GM12892 (cell line): ENCODE data around the gene ZNRF2.

Experiments used
- POLR2AphosphoS5 ChIP-seq: IDR thresholded peaks from 2 replicates; pipeline ENCODE4 v1.6.1; 2011; ENCODE audit warnings: low read depth, low read length, control low read depth
- TAF1 ChIP-seq: IDR thresholded peaks from 2 replicates; pipeline ENCODE4 v1.6.1; 2011; ENCODE audit warnings: low read depth, mild to moderate bottlenecking, control low read depth, low read length, borderline replicate concordance

DNA sequence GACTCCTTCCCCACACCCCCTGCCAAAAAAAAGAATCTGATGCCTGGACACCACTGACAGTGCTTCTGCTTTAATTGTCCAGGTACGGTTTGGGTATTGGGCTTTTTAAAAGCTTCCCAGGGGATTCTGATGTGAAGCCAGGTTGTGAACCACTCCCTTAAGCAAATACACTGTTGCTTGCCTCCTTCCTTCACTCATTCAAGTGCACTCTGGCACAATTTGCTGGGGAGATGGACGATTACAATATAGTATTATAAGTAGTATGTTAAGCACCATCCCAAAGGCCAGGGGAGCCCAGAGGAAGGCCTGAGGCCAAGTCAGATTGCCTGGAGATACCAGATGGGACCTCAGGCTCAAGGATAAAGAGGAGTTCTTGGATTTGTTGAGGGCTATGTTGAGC lies 12.3 kb upstream of the ZNRF2 start:
- TF ChIP-seq TAF1, result no peak
- TF ChIP-seq POLR2AphosphoS5, result no peak
